Measurements from ENCODE around the gene LAGE3. TPM values are rescaled to one million over a fixed set of nuclear protein-coding genes. Genes with fewer than 3 reads are reported as not detected.

Gene LAGE3
- total RNA-seq, 1 donor from 2014 or later = 18.0 TPM

DNA sequence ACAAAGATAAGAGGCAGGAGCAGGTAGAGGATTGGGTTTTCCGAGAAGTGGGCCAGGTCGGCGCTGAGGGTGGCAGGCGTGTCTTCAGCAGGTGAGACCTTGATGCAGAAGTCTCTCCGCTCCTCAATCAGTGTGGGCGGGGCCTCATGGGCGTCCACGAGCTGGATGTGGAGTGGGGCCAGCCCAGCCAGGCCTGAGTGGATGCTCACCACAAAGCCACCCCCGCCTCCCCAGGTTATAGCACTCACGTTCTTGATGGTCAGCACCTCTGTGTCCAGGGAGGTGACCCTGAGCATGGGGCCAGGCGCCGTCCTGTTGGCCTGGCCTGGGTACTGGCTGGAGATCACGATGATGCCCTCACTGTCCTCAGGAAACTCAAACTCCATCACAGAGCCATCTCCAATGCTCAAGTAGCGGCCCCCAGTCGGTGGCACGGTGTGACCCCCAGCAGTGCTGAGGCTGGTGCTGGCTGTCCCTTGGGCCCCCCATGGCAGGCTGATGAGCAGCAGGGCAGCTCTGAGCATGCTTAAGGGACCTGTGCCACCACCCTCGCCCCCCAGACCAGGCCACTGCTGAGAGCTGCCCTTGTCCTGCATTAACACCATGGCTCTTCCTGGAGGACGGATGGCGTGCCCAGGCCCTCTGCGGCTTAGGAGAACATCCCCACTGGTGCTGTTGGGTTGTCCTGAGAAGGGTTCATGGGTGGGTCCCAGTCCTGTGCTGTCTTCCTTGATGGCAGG, 9.4 kb upstream of the LAGE3 start:
- TF ChIP-seq CTCF (IDR thresholded peaks at IDR 0.05; ENCODE audit: borderline replicate concordance) = no peak
- DNase-seq = no peak
- no peak overlapping the region for H3K4me3 ChIP-seq
- peaks cover 51% of the 10 kb centered on the region for H3K4me1 ChIP-seq
- no peak overlapping the region for H3K27ac ChIP-seq (replicated peaks)
- H3K27me3 ChIP-seq (ENCODE audit: low read depth) = no peaks in the 10 kb centered on the region
- H3K9me3 ChIP-seq (replicated peaks) = no peaks in the 10 kb centered on the region
- intact Hi-C loops (cut with micrococcal nuclease) = no loop called here
- H3K36me3 ChIP-seq = peaks cover 8% of the 10 kb centered on the region

- Histone ChIP-seq H3K9me3 (replicated peaks) (no peaks in the 10 kb centered on the region), H3K27ac (replicated peaks) (peak overlapping the region; percentile 96), H3K36me3 (peaks cover 8% of the 10 kb centered on the region), H3K27me3 (ENCODE audit: low read depth) (no peaks in the 10 kb centered on the region), H3K4me1 (peaks cover 54% of the 10 kb centered on the region), H3K4me3 (peak overlapping the region; percentile 78)
- no peak for TF ChIP-seq CTCF (IDR thresholded peaks at IDR 0.05; ENCODE audit: borderline replicate concordance)
- intact Hi-C loops (cut with micrococcal nuclease) = no loop called here
- DNase-seq = no peak
Observed at GRCh38 chrX:154487518-154488290, 8.6 kb upstream of the LAGE3 start.

DNA sequence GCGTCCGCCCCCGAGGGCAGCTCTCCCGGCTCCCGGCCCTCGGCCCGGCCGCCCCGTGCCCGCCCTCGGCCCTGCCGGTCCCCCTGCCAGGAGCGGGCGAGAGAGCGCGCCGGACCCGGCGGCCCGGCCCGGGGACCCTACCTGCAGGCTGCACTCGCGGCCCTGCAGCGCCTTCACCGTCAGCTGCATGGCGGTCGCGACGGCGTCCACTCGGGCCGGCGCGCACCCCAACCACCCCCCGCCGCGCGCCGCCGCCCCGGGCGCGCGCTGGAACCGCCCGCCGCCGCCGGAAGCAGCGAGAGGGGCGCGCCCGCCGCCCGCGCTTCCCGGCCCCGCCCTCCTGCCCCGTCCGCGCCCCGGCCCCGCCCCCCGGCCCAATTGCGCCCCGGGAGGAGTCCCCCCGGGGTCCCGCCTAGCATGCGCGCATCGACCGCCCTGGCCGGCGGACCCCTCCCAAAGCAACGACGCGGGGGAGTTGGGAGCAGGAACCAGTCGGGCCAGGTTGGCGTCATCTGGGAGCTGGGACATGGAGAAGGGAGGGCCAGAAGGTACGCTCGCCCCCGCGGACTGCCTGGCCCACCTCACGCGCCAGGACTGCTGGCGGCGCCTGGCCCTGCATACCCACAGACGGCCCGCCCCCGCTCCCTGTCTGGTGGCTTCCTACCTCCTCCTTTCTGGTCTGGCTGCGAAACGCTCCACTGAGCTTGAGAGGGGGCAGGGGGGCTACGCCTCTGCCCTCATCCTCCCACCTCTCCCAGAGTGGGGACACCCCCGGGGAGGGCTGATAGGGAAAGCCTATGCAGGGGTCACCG, 7.5 kb upstream of the LAGE3 start, which contains the start of gene UBL4A:
Gene UBL4A (minus strand): TSS at position 220 of the 812 bp plus-strand sequence. CDS start 31 bp downstream, at position 189.
- intact Hi-C loops (cut with micrococcal nuclease) = no loop called here
- Histone ChIP-seq H3K9me3 (replicated peaks) (no peaks in the 10 kb centered on the region), H3K27ac (replicated peaks) (peak within 1 kb of the TSS; percentile 96), H3K4me1 (peaks cover 54% of the 10 kb centered on the region), H3K27me3 (ENCODE audit: low read depth) (no peaks in the 10 kb centered on the region), H3K36me3 (peaks cover 8% of the 10 kb centered on the region), H3K4me3 (peak within 1 kb of the TSS; percentile 78)
- TF ChIP-seq CTCF (IDR thresholded peaks at IDR 0.05; ENCODE audit: borderline replicate concordance) = peak; percentile 9
- DNase-seq = peak; percentile 64

DNA sequence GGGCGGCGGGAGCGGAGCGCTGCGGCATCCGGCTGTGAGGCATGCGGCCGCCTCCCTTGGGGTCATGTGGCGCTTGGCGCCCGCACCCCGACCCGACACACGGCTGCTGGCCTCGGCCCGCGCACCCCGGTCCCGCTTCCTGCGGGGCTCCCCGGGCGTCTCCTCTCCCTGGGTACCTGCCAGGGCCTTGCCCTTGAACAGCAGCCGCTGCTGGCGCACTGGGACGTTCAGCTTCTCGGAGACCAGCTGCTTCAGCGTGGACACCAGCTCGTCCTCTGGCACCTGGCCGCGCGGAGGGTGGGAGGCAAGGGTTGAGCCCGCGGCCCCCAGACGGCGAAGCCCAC, 6.9 kb upstream of the LAGE3 start:
- DNase-seq = peak; percentile 43
- Histone ChIP-seq H3K9me3 (replicated peaks) (no peaks in the 10 kb centered on the region), H3K27me3 (ENCODE audit: low read depth) (no peaks in the 10 kb centered on the region), H3K27ac (replicated peaks) (peak overlapping the region; percentile 96), H3K4me1 (peaks cover 54% of the 10 kb centered on the region), H3K4me3 (peak overlapping the region; percentile 78), H3K36me3 (peaks cover 8% of the 10 kb centered on the region)
- intact Hi-C loops (cut with micrococcal nuclease) = no loop called here
- TF ChIP-seq CTCF (IDR thresholded peaks at IDR 0.05; ENCODE audit: borderline replicate concordance) = no peak

All from left ventricle myocardium inferior (tissue), 1 donor.